PC-9 (cell line): ENCODE data around the gene PITPNB. TPM values are rescaled to one million over a fixed set of nuclear protein-coding genes. Genes with fewer than 3 reads are reported as not detected.

ENCODE experiments used
- BruUV-seq: library from RNA; stranded (reverse); fragments of 400-500 nt; replicated peaks from 2 replicates; lab custom pipeline; 2021; lab: Mats Ljungman, UMichigan
- CTCF ChIA-PET: fragments of 300-600 bp; sonication (Branson Sonifier 250); formaldehyde crosslinking; loops from one replicate; lab custom pipeline; 2022; ENCODE audit warnings: antibody characterized with exemption; lab: Charles Lee
- POLR2A ChIA-PET: fragments of 300-600 bp; sonication (Branson Sonifier 250); formaldehyde crosslinking; loops from one replicate; lab custom pipeline; 2022; ENCODE audit warnings: antibody characterized with exemption; ENCODE audit not compliant: unreplicated experiment; lab: Charles Lee
- DNase-seq, 2 experiments: peaks; one replicate each; pipeline versions ENCODE4 v3.0.0 to v3.0.0-alpha.2; 2015 to 2022; ENCODE audit warnings: mixed read lengths in 1 of 2
- H2AFZ ChIP-seq: fragments of 200-600 bp; sonication (generic); 2 replicates; pipeline ENCODE4 v1.8.1; 2017; ENCODE audit warnings: antibody characterized with exemption
- H3F3A ChIP-seq: fragments of 200-600 bp; sonication (generic); 2 replicates; pipeline ENCODE4 v1.8.1; 2017; ENCODE audit warnings: antibody characterized with exemption, mild to moderate bottlenecking, low read depth; ENCODE audit not compliant: insufficient read depth
- H3K27ac ChIP-seq: fragments of 200-600 bp; sonication (generic); 2 replicates; pipeline ENCODE4 v1.6.1; 2016; ENCODE audit warnings: mixed run types
- H3K27me3 ChIP-seq: fragments of 200-600 bp; sonication (generic); 2 replicates; pipeline ENCODE4 v1.6.1; 2016; ENCODE audit warnings: low read depth, mixed run types; ENCODE audit not compliant: insufficient read depth
- H3K36me3 ChIP-seq: fragments of 200-600 bp; sonication (generic); 2 replicates; pipeline ENCODE4 v1.6.1; 2016; ENCODE audit warnings: low read depth, mixed run types
- H3K4me1 ChIP-seq: fragments of 200-600 bp; sonication (generic); replicated peaks from 2 replicates; pipeline ENCODE4 v1.6.1; 2016; ENCODE audit warnings: mixed run types; ENCODE audit not compliant: insufficient read depth
- H3K4me2 ChIP-seq: fragments of 200-600 bp; sonication (generic); 2 replicates; pipeline ENCODE4 v1.6.1; 2017; ENCODE audit warnings: mixed run types
- H3K4me3 ChIP-seq: fragments of 200-600 bp; sonication (generic); 2 replicates; pipeline ENCODE4 v1.6.1; 2016; ENCODE audit warnings: mixed run types
- H3K79me2 ChIP-seq: fragments of 200-600 bp; sonication (generic); 2 replicates; pipeline ENCODE4 v1.6.1; 2017; ENCODE audit warnings: low read depth, mixed run types
- H3K9me2 ChIP-seq: fragments of 200-600 bp; sonication (generic); 2 replicates; pipeline ENCODE4 v1.8.1; 2017; ENCODE audit warnings: mild to moderate bottlenecking; ENCODE audit not compliant: insufficient read depth
- H3K9me3 ChIP-seq: fragments of 200-600 bp; sonication (generic); 2 replicates; pipeline ENCODE4 v1.8.1; 2016; ENCODE audit warnings: low read depth; ENCODE audit not compliant: insufficient read depth
- H4K20me1 ChIP-seq: fragments of 200-600 bp; sonication (generic); 2 replicates; pipeline ENCODE4 v1.8.1; 2017; ENCODE audit not compliant: insufficient read depth
- EZH2 ChIP-seq: fragments of 200-600 bp; sonication (generic); IDR thresholded peaks from 2 replicates; pipeline ENCODE4 v1.8.0; 2017; ENCODE audit warnings: antibody characterized with exemption, low read depth
- intact Hi-C: fragments of 100-400 bp; cut with micrococcal nuclease; formaldehyde crosslinking; loops from one replicate; pipeline ENCODE4 v1.10.0; 2022; ENCODE audit not compliant: unreplicated experiment
- total RNA-seq: library from RNA; stranded (reverse); gene quantifications from 2 replicates; pipeline ENCODE4 v1.2.3, GENCODE V29; 2021
- TF ChIP-seq, protein P1 (sequence below): fragments of 200-600 bp; sonication (generic); conservative IDR thresholded peaks from 2 replicates; pipeline ENCODE4 v1.6.1; 2017; ENCODE audit warnings: mixed run types, antibody characterized with exemption, mild to moderate bottlenecking, moderate library complexity

Gene PITPNB
- total RNA-seq, 1 experiment from 2014 or later, result 49.6 TPM

DNA sequence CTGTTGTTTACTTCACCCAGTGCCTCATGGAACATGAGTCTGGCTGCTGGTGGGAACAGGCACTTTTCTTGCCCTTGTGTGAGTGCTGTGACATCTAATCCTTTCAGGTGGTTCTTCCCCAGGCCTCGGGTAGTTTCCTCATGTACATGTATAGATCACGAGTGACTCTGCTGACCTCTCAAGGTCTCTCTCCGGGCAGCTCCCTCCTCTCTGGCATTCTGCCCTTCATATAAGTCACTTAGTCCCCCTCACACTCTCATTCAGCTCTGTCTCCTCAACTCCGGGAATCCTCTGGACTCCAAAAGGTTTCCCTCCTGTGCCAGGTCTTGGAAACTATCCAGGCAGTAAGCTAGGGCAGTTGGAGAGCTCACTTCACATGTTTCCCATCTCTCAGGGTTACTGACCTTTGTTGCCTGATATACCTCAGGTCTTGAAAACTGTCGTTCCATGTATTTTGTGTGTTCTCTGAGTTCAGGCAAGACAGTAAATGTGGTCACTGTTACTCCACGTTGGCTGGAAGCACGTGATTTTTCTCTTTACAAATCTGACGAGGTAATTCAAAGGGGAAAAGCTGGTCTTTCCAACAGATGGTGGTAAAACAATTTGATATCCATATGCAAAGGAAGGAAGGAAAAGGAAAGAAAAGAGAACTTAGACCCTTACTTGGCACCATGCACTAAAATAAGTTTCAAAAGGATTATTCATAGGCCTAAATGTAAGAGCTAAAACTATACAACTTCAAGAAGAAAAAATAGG lies 40.5 kb upstream of the PITPNB start:
- ChIA-PET POLR2A (no interaction called here), CTCF (interaction anchor here (0.6 kb wide), 1 partner anchor 36 kb away, joined by 3 read pairs; no protein-coding TSS in a partner anchor)
- H4K20me1 ChIP-seq, result no peaks in the 10 kb centered on the region
- no TSS peak for BruUV-seq
- no peaks in the 10 kb centered on the region for H3K79me2 ChIP-seq
- no peak overlapping the region for H2AFZ ChIP-seq
- DNase-seq, result no peak
- intact Hi-C loops, result no loop called here
- TF ChIP-seq EZH2, result no peak
- TF ChIP-seq, protein P1, sequence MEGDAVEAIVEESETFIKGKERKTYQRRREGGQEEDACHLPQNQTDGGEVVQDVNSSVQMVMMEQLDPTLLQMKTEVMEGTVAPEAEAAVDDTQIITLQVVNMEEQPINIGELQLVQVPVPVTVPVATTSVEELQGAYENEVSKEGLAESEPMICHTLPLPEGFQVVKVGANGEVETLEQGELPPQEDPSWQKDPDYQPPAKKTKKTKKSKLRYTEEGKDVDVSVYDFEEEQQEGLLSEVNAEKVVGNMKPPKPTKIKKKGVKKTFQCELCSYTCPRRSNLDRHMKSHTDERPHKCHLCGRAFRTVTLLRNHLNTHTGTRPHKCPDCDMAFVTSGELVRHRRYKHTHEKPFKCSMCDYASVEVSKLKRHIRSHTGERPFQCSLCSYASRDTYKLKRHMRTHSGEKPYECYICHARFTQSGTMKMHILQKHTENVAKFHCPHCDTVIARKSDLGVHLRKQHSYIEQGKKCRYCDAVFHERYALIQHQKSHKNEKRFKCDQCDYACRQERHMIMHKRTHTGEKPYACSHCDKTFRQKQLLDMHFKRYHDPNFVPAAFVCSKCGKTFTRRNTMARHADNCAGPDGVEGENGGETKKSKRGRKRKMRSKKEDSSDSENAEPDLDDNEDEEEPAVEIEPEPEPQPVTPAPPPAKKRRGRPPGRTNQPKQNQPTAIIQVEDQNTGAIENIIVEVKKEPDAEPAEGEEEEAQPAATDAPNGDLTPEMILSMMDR, result no peak
- no peaks in the 10 kb centered on the region for H3K27me3 ChIP-seq
- H3K36me3 ChIP-seq, result no peaks in the 10 kb centered on the region
- no peak overlapping the region for H3K4me3 ChIP-seq
- H3K27ac ChIP-seq, result no peak overlapping the region
- H3K9me3 ChIP-seq, result no peaks in the 10 kb centered on the region
- no peaks in the 10 kb centered on the region for H3K9me2 ChIP-seq
- no peak overlapping the region for H3K4me2 ChIP-seq
- H3F3A ChIP-seq, result no peaks in the 10 kb centered on the region
- H3K4me1 ChIP-seq, result no peaks in the 10 kb centered on the region

DNA sequence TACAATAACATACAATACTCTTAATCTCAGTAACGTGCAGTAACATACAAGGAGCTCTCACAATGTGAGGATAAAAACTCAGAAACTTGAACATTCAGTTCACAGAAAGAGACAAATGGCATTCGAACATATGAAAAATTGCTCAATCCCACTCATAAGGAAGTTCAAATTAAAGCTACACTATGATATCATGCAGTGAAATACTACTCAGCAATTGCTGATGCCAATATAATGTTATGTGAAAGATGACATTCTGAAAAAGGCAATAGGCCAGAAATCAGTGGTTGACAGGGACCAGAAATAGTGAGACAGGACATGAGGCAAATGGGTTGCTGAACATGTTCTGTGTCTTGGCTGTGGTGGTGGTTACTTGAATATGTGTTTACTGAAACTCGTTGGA lies 33.7 kb upstream of the PITPNB start:
- no peak overlapping the region for H3K27ac ChIP-seq
- no peaks in the 10 kb centered on the region for H3K36me3 ChIP-seq
- H3K4me3 ChIP-seq, result no peak overlapping the region
- no peaks in the 10 kb centered on the region for H3K9me2 ChIP-seq
- no peak overlapping the region for H3K4me2 ChIP-seq
- TF ChIP-seq, protein P1, result no peak
- no peak for TF ChIP-seq EZH2
- H2AFZ ChIP-seq, result no peak overlapping the region
- no peaks in the 10 kb centered on the region for H3K9me3 ChIP-seq
- no peak for DNase-seq
- H3K4me1 ChIP-seq, result peaks cover 4% of the 10 kb centered on the region; the same call in 1 of the 2 replicates
- BruUV-seq, result no TSS peak
- CTCF ChIA-PET, result no interaction called here
- no peaks in the 10 kb centered on the region for H3F3A ChIP-seq
- intact Hi-C loops, result no loop called here
- H3K79me2 ChIP-seq, result no peaks in the 10 kb centered on the region
- POLR2A ChIA-PET, result no interaction called here
- H4K20me1 ChIP-seq, result no peaks in the 10 kb centered on the region
- no peaks in the 10 kb centered on the region for H3K27me3 ChIP-seq

DNA sequence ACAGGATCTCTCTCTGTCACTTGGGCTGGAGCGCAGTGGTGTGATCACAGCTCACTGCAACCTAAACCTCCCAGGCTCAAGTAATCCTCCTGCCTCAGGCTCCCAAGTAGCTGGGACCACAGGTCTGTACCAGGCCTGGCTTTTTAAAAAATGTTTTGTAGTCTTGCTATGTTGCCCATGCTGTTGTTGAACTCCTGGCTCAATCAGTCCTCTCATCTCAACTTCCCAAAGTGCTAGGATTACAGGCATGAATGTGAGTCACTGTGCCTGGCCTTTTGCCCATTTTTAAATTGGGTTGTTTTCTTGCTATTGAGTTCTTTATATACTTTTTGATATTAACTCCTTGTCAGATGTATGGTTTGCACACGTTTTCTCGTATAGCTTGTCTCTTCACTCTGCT lies 33.0 kb upstream of the PITPNB start:
- no peaks in the 10 kb centered on the region for H3K27me3 ChIP-seq
- ChIA-PET POLR2A (no interaction called here), CTCF (no interaction called here)
- TF ChIP-seq, protein P1, result no peak
- no peak for TF ChIP-seq EZH2
- no peaks in the 10 kb centered on the region for H3K9me3 ChIP-seq
- H3K4me1 ChIP-seq, result peaks cover 4% of the 10 kb centered on the region; the same call in 1 of the 2 replicates
- no peaks in the 10 kb centered on the region for H3F3A ChIP-seq
- H2AFZ ChIP-seq, result no peak overlapping the region
- no peaks in the 10 kb centered on the region for H3K9me2 ChIP-seq
- H3K79me2 ChIP-seq, result no peaks in the 10 kb centered on the region
- H3K4me3 ChIP-seq, result no peak overlapping the region
- H3K4me2 ChIP-seq, result no peak overlapping the region
- no peak for DNase-seq
- H4K20me1 ChIP-seq, result no peaks in the 10 kb centered on the region
- H3K36me3 ChIP-seq, result no peaks in the 10 kb centered on the region
- no TSS peak for BruUV-seq
- intact Hi-C loops, result no loop called here
- no peak overlapping the region for H3K27ac ChIP-seq
